Parathyroid adenoma (tissue), 2 donors: ENCODE results near the gene GLIS1.

Experiments used
- H2AFZ ChIP-seq: fragments of 300-600 bp; sonication (generic); one replicate; pipeline ENCODE4 v1.7.0; 2017; ENCODE audit warnings: antibody characterized with exemption, mild to moderate bottlenecking
- H3K27ac ChIP-seq: fragments of 300-600 bp; sonication (generic); one replicate; pipeline ENCODE4 v1.7.0; 2017
- H3K27me3 ChIP-seq: fragments of 300-600 bp; sonication (generic); one replicate; pipeline ENCODE4 v1.7.0; 2017; ENCODE audit warnings: low read length; ENCODE audit not compliant: control insufficient read depth, insufficient read depth
- H3K36me3 ChIP-seq: fragments of 300-600 bp; sonication (generic); one replicate; pipeline ENCODE4 v1.7.0; 2017; ENCODE audit warnings: low read length; ENCODE audit not compliant: control insufficient read depth, insufficient read depth
- H3K4me1 ChIP-seq: fragments of 300-600 bp; sonication (generic); one replicate; pipeline ENCODE4 v1.7.0; 2017; ENCODE audit warnings: control low read depth
- H3K4me2 ChIP-seq: fragments of 300-600 bp; sonication (generic); one replicate; pipeline ENCODE4 v1.7.0; 2017; ENCODE audit warnings: low read length
- H3K4me3 ChIP-seq: fragments of 300-600 bp; sonication (generic); one replicate; pipeline ENCODE4 v1.7.0; 2017; ENCODE audit warnings: low read depth, low read length
- H3K79me2 ChIP-seq: fragments of 300-600 bp; sonication (generic); one replicate; pipeline ENCODE4 v1.7.0; 2017; ENCODE audit warnings: control low read depth
- H3K9ac ChIP-seq: fragments of 300-600 bp; sonication (generic); one replicate; pipeline ENCODE4 v1.7.0; 2017; ENCODE audit warnings: mild to moderate bottlenecking
- H3K9me3 ChIP-seq: fragments of 300-600 bp; sonication (generic); one replicate; pipeline ENCODE4 v1.7.0; 2017; ENCODE audit warnings: low read length; ENCODE audit not compliant: control insufficient read depth
- TF ChIP-seq, protein P1 (sequence below): fragments of 300-600 bp; sonication (generic); IDR thresholded peaks from one replicate; pipeline ENCODE4 v1.7.0; 2017; ENCODE audit warnings: antibody characterized with exemption, mild to moderate bottlenecking
- donor health status: primary hyperparathyroidism.

GLIS1 gene

DNA sequence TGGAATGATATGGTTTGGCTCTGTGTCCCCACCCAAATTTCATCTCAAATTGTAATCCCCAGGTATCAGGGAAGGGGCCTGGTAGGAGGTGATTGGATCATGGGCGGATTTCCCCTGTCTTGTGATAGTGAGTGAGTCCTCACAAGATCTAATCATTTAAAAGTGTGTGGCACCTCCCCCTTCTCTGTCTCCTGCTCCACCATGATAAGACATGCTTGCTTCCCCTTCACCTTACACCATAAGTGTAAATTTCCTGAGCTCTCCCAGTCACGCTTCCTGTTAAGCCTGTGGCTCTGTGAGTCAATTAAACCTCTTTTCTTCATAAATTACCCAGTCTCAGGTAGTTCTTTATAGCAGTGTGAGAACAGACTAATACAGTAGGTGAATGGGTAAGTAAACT lies 170.4 kb downstream of the GLIS1 start:
- no peak overlapping the region for H3K4me3 ChIP-seq
- H2AFZ ChIP-seq = no peak overlapping the region
- H3K4me1 ChIP-seq = no peaks in the 10 kb centered on the region
- H3K9ac ChIP-seq = no peak overlapping the region
- no peak overlapping the region for H3K27ac ChIP-seq
- H3K79me2 ChIP-seq = no peaks in the 10 kb centered on the region
- no peaks in the 10 kb centered on the region for H3K9me3 ChIP-seq
- no peak overlapping the region for H3K4me2 ChIP-seq
- no peaks in the 10 kb centered on the region for H3K27me3 ChIP-seq
- no peaks in the 10 kb centered on the region for H3K36me3 ChIP-seq
- TF ChIP-seq, protein P1, sequence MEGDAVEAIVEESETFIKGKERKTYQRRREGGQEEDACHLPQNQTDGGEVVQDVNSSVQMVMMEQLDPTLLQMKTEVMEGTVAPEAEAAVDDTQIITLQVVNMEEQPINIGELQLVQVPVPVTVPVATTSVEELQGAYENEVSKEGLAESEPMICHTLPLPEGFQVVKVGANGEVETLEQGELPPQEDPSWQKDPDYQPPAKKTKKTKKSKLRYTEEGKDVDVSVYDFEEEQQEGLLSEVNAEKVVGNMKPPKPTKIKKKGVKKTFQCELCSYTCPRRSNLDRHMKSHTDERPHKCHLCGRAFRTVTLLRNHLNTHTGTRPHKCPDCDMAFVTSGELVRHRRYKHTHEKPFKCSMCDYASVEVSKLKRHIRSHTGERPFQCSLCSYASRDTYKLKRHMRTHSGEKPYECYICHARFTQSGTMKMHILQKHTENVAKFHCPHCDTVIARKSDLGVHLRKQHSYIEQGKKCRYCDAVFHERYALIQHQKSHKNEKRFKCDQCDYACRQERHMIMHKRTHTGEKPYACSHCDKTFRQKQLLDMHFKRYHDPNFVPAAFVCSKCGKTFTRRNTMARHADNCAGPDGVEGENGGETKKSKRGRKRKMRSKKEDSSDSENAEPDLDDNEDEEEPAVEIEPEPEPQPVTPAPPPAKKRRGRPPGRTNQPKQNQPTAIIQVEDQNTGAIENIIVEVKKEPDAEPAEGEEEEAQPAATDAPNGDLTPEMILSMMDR = no peak

DNA sequence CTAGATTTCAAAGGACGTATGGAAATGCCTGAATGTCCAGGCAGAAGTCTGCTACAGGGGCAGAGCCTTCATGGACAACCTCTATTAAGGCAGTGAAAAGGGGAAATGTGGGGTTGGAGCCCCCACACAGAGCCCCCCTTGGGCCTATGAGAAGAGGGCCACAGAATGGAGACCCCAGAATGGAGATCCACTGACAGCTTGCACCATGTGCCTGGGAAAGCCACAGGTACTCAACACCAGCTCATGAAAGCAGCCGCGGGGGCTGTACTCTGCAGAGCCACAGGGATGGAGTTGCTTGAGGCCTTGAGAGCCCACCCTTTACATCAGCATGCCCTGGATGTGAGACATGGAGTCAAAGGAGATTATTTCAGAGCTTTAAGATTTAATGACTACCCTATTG lies 171.1 kb downstream of the GLIS1 start:
- Histone ChIP-seq H2AFZ (no peak overlapping the region), H3K4me2 (no peak overlapping the region), H3K36me3 (no peaks in the 10 kb centered on the region), H3K79me2 (no peaks in the 10 kb centered on the region), H3K9me3 (no peaks in the 10 kb centered on the region), H3K4me1 (no peaks in the 10 kb centered on the region), H3K4me3 (no peak overlapping the region), H3K9ac (no peak overlapping the region), H3K27me3 (no peaks in the 10 kb centered on the region), H3K27ac (no peak overlapping the region)
- TF ChIP-seq, protein P1 = no peak

DNA sequence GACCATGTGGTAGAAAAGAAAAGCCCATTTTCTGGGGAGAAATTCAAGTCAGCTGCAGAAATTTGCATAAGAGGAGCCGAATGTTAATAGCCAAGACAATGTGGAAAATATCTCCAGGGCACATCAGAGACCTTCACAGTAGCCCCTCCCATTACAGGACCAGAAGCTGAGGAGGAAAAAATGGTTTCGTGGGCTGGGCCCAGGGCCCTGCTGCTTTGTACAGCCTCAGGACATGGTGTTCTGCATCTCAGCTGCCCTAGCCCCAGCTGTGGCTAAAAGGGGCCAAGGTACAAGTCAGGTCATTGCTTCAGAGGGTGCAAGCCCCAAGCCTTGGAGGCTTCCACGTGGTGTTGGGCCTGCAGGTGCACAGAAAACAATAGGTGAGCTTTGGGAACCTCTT lies 171.5 kb downstream of the GLIS1 start:
- H3K36me3 ChIP-seq = no peaks in the 10 kb centered on the region
- no peaks in the 10 kb centered on the region for H3K27me3 ChIP-seq
- H3K79me2 ChIP-seq = no peaks in the 10 kb centered on the region
- H3K4me2 ChIP-seq = no peak overlapping the region
- no peak overlapping the region for H3K27ac ChIP-seq
- no peaks in the 10 kb centered on the region for H3K9me3 ChIP-seq
- TF ChIP-seq, protein P1 = no peak
- no peak overlapping the region for H2AFZ ChIP-seq
- H3K4me1 ChIP-seq = no peaks in the 10 kb centered on the region
- no peak overlapping the region for H3K4me3 ChIP-seq
- no peak overlapping the region for H3K9ac ChIP-seq

DNA sequence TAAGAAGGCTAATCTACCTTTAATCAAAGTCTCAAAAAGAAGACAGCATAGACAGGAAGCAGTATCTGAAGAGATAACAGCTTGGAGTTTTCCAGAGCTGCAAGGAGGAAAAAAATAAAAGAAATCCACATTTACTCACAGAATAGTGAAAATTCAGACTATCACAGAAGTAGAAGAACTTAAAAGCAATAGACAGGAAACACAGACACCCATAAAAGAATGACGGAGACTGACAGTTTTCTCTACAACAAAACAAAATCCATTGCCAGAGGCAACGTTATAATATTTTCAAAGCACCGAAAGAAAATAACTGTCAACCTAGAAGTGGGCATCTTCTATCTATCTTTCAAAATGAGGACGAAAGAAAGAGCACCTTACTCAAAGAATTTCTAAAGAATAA lies 175.4 kb downstream of the GLIS1 start:
- Histone ChIP-seq H3K79me2 (no peaks in the 10 kb centered on the region), H3K4me1 (no peaks in the 10 kb centered on the region), H3K9ac (no peak overlapping the region), H2AFZ (no peak overlapping the region), H3K27me3 (no peaks in the 10 kb centered on the region), H3K36me3 (no peaks in the 10 kb centered on the region), H3K9me3 (no peaks in the 10 kb centered on the region), H3K27ac (no peak overlapping the region), H3K4me2 (no peak overlapping the region), H3K4me3 (no peak overlapping the region)
- TF ChIP-seq, protein P1 = no peak

DNA sequence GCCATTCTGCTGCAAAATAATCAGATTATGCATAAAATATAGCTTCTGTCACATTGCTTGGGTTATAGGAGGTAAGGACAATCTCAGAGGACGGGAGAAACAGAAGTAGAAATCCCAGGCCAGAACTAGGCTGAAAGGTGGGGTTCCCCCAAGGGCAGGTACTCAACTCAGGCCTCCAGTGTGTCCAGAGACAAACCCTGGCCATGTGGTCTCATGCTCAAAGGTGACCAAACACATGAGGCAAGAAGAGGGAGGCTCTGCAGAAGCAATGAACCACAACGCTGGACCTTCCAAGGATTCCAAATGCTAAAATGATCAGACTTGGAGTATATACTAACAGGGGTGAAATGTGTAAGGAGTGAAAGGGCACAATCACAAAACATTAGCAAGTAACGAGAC lies 176.0 kb downstream of the GLIS1 start:
- no peaks in the 10 kb centered on the region for H3K4me1 ChIP-seq
- no peak overlapping the region for H3K27ac ChIP-seq
- H3K27me3 ChIP-seq = no peaks in the 10 kb centered on the region
- no peak overlapping the region for H3K4me2 ChIP-seq
- TF ChIP-seq, protein P1 = no peak
- no peaks in the 10 kb centered on the region for H3K9me3 ChIP-seq
- no peak overlapping the region for H2AFZ ChIP-seq
- no peak overlapping the region for H3K4me3 ChIP-seq
- no peaks in the 10 kb centered on the region for H3K36me3 ChIP-seq
- H3K79me2 ChIP-seq = no peaks in the 10 kb centered on the region
- H3K9ac ChIP-seq = no peak overlapping the region
